T-cell (primary cell): Measurements from ENCODE around the gene MBNL3. TPM values are rescaled to one million over a fixed set of nuclear protein-coding genes. Genes with fewer than 3 reads are reported as not detected.
"Not testable (repeated sequence)": the region's sequence is repeated elsewhere in the genome, so short reads cannot be mapped to it uniquely, and the experiment has no call there.

Experiments
- ATAC-seq, 4 experiments: fragments of 200-7000 bp in 3 of 4; fragments of 150-1000 bp in 1 of 4; cut with Tn5 transposase; replicated peaks in 1 of 4; 1 replicate in 3 of 4; 2 replicates in 1 of 4; pipeline ENCODE4 v1.10.0; 2021; ENCODE audit warnings: moderate library complexity in 3 of 4, mild to moderate bottlenecking in 2 of 4, moderate number of reproducible peaks in 1 of 4
- CTCF ChIA-PET, 2 donors: fragments of 300-600 bp; sonication (Branson Sonifier 250); formaldehyde crosslinking; loops; one replicate each; lab custom pipeline; 2022; ENCODE audit warnings: antibody characterized with exemption in 2 of 2; lab: Charles Lee
- POLR2A ChIA-PET, 2 donors: fragments of 300-600 bp; sonication (Branson Sonifier 250); formaldehyde crosslinking; loops; one replicate each; lab custom pipeline; 2022; ENCODE audit warnings: antibody characterized with exemption in 2 of 2; lab: Charles Lee
- DNase-seq, 35 experiments: peaks; one replicate each; pipeline versions ENCODE4 v3.0.0 to v3.0.0-alpha.2; 2013 to 2023
- H3K27ac ChIP-seq: one replicate; pipeline ENCODE4 v1.5.1; 2013; ENCODE audit warnings: low read length
- H3K27me3 ChIP-seq, 2 experiments: replicated peaks in 1 of 2; 1 replicate in 1 of 2; 2 replicates in 1 of 2; pipeline versions ENCODE4 v1.6.1 to v1.7.0; 2013; ENCODE audit warnings: low read length in 1 of 2, mixed read lengths in 1 of 2; ENCODE audit not compliant: control insufficient read depth in 2 of 2, insufficient read depth in 2 of 2; ENCODE audit errors: extremely low read depth in 1 of 2
- H3K36me3 ChIP-seq, 2 donors: 1 replicate in 1 of 2; 2 replicates in 1 of 2; pipeline versions ENCODE4 v1.6.1 to v1.7.0; 2013; ENCODE audit warnings: low read length in 1 of 2; ENCODE audit not compliant: control insufficient read depth in 2 of 2, insufficient read depth in 1 of 2; ENCODE audit errors: extremely low read depth in 1 of 2
- H3K4me1 ChIP-seq, 2 experiments: 1 replicate in 1 of 2; 2 replicates in 1 of 2; pipeline versions ENCODE4 v1.6.1 to v1.7.0; 2013; ENCODE audit warnings: low read length in 2 of 2, mixed read lengths in 1 of 2; ENCODE audit not compliant: insufficient read depth in 2 of 2, control insufficient read depth in 1 of 2; ENCODE audit errors: extremely low read depth in 1 of 2
- H3K4me3 ChIP-seq, 2 donors: 1 replicate in 1 of 2; 2 replicates in 1 of 2; pipeline versions ENCODE4 v1.5.1 to v1.7.0; 2013; ENCODE audit warnings: mild to moderate bottlenecking in 2 of 2, low read length in 1 of 2, moderate library complexity in 1 of 2; ENCODE audit not compliant: control insufficient read depth in 1 of 2; ENCODE audit errors: extremely low read depth in 1 of 2
- H3K9me3 ChIP-seq: 2 replicates; pipeline ENCODE4 v1.7.0; 2013
- H3K27ac Mint-ChIP-seq, 2 donors: one replicate each; pipeline ENCODE4 v1.8.0; 2020 to 2021; ENCODE audit warnings: mild to moderate bottlenecking in 2 of 2, mixed read lengths in 2 of 2
- H3K27me3 Mint-ChIP-seq, 2 donors: one replicate each; pipeline ENCODE4 v1.8.0; 2021 to 2022; ENCODE audit warnings: mixed read lengths in 2 of 2
- H3K36me3 Mint-ChIP-seq: one replicate; pipeline ENCODE4 v1.8.0; 2021; ENCODE audit warnings: mixed read lengths
- H3K4me1 Mint-ChIP-seq, 3 donors: one replicate each; pipeline ENCODE4 v1.8.0; 2020 to 2022; ENCODE audit warnings: mixed read lengths in 3 of 3, mild to moderate bottlenecking in 1 of 3
- H3K4me3 Mint-ChIP-seq, 3 donors: one replicate each; pipeline ENCODE4 v1.8.0; 2020 to 2022; ENCODE audit warnings: mild to moderate bottlenecking in 3 of 3, mixed read lengths in 3 of 3, moderate library complexity in 3 of 3
- H3K9me3 Mint-ChIP-seq, 3 donors: one replicate each; pipeline ENCODE4 v1.8.0; 2020 to 2022; ENCODE audit warnings: mixed read lengths in 3 of 3
- WGBS: methylation state at CpG from one replicate; pipeline ENCODE4 v1.1.5; 2013; ENCODE audit warnings: missing lambda C conversion rate; ENCODE audit not compliant: insufficient coverage; 5-methylcytosine and 5-hydroxymethylcytosine counted together
- total RNA-seq, 35 experiments: library from RNA in 6 of 35; stranded (reverse) in 6 of 35; fragments of 120-200 nt in 1 of 35; gene quantifications; one replicate each; pipeline versions ENCODE4 v1.2.1 to v1.2.4 and lab custom pipeline; 2013 to 2026

The MBNL3 gene
- total RNA-seq, 5 donors from 2014 or later (not counting 1 experiment from before 2014, with no cell fraction given): 23.3 to 39.5 (median 27.2) TPM

DNA sequence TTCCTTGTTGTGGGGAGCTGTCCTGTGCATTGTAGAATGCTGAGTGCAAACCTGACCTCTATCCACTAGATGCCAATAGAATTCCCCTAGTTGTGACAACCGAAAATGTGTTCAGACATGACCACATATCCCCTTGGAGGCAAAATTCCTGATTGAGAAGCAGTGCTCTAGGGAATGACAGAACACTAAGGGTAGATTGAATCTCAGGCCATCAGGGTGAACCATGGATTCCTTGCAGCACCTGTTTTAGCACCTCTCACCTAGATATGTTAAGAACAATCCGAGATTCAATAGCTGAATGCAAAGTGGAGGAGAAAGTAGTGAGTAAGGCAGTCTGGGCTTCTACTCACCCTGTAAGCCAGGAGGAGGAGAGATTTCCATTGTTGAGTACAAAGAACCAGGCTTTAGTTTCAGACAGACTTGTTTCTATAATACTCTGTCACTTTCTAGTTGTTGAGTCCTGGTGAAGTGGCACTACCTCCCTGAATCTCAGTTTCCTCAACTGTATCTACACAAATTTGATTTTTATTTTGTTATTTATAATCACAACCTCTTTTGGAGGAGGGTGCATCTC is 158.6 kb downstream of the MBNL3 start:
- ChIA-PET CTCF (no interaction called here), POLR2A (no interaction called here)
- Histone ChIP-seq H3K36me3 (no peaks in the 10 kb centered on the region), H3K27ac (no peak overlapping the region), H3K4me3 (no peak overlapping the region), H3K27me3 (no peaks in the 10 kb centered on the region), H3K4me1 (no peaks in the 10 kb centered on the region), H3K9me3 (no peaks in the 10 kb centered on the region)
- DNase-seq (no peak), ATAC-seq (no peak)
- H3K4me1 Mint-ChIP-seq: peaks cover 0 to 7% (median 0%) of the 10 kb centered on the region in 3 donors
- no peaks in the 10 kb centered on the region for H3K36me3 Mint-ChIP-seq
- no peaks in the 10 kb centered on the region for H3K9me3 Mint-ChIP-seq
- H3K4me3 Mint-ChIP-seq: no peak overlapping the region
- H3K27me3 Mint-ChIP-seq: peaks cover 0 to 6% of the 10 kb centered on the region in 2 donors
- no peak overlapping the region for H3K27ac Mint-ChIP-seq
- WGBS: no CpG with 5 or more reads among the region's 2 CpGs

DNA sequence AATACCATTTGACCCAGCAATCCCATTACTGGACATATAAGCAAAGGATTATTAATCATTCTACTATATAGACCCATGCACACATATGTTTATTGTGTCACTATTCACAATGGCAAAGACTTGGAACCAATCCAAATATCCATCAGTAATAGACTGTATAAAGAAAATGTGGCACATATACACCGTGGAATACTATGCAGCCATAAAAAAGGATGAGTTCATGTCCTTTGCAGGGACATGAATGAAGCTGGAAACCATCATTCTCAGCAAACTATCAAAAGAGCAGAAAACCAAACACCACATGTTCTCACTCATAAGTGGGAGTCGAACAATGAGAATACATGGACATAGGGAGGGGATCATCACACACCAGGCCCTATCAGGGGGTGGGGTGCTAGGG is 161.9 kb downstream of the MBNL3 start:
- H3K27me3 Mint-ChIP-seq: peaks cover 0 to 17% of the 10 kb centered on the region in 2 donors
- H3K4me3 ChIP-seq, H3K27ac Mint-ChIP-seq, H3K27ac ChIP-seq, H3K9me3 Mint-ChIP-seq, H3K4me1 ChIP-seq, H3K9me3 ChIP-seq, CTCF ChIA-PET, DNase-seq, H3K4me3 Mint-ChIP-seq, H3K36me3 ChIP-seq, H3K36me3 Mint-ChIP-seq, ATAC-seq, POLR2A ChIA-PET, H3K4me1 Mint-ChIP-seq, H3K27me3 ChIP-seq: not testable (repeated sequence)
- no CpG with 5 or more reads among the region's 2 CpGs for WGBS
